Activated CD8-positive, alpha-beta memory T cell treated with anti-CD3 and anti-CD28 coated beads for 24 hours (primary cell): Measurements from ENCODE around the gene ADAMTS12.

Source experiments
- DNase-seq: peaks from one replicate; pipeline ENCODE4 v3.0.0-alpha.2; 2020

The ADAMTS12 gene

GRCh38 chr5:33701251-33701650 is 190.5 kb downstream of the ADAMTS12 start:
- DNase-seq: no peak

- no peak for DNase-seq
Measured at GRCh38 chr5:33696411-33696810, 195.4 kb downstream of the ADAMTS12 start.

- DNase-seq: no peak
Measured at GRCh38 chr5:33692980-33693379, 198.8 kb downstream of the ADAMTS12 start.

GRCh38 chr5:33691856-33692255 is 199.9 kb downstream of the ADAMTS12 start:
- DNase-seq: no peak

- DNase-seq: no peak
Measured at GRCh38 chr5:33690374-33691135, 201.2 kb downstream of the ADAMTS12 start.

- DNase-seq: no peak
Measured at GRCh38 chr5:33688526-33688925, 203.3 kb downstream of the ADAMTS12 start.

- DNase-seq: no peak
Measured at GRCh38 chr5:33688066-33688465, 203.7 kb downstream of the ADAMTS12 start.

GRCh38 chr5:33685873-33686755 is 205.7 kb downstream of the ADAMTS12 start:
- DNase-seq: no peak

DNA sequence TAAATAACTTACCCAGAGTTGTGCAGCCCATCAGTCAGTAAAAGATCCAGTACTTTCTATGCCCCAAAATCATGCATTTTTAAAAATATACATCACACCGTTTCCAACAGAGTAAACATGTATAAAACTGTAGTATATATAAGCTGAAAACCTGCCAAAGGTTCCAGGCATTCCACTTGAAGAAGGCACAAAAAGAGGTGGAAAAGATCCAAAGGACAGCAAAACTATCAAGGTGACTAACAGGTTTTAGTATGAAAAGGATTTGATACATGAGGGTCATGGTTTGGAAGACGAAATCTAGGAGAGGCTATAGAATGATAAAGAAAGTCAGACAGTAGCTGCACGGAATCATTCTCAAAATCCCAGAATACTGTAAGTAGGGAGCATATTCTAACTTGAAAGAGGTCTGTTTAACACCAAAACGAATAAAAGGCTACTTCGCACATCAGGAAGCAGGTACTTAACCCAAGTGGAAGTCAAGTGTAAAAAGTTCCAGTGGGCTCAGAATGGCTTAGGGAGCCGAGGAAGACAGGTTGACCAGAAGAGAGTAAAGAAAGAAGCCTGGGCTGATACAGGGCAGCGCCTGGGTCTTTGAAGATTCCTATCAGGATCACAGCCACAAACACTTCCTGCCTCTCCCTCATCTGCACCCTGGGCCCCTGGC is 207.2 kb downstream of the ADAMTS12 start:
- DNase-seq: no peak

- DNase-seq: no peak
Measured at GRCh38 chr5:33679791-33680190, 212.0 kb downstream of the ADAMTS12 start.

DNA sequence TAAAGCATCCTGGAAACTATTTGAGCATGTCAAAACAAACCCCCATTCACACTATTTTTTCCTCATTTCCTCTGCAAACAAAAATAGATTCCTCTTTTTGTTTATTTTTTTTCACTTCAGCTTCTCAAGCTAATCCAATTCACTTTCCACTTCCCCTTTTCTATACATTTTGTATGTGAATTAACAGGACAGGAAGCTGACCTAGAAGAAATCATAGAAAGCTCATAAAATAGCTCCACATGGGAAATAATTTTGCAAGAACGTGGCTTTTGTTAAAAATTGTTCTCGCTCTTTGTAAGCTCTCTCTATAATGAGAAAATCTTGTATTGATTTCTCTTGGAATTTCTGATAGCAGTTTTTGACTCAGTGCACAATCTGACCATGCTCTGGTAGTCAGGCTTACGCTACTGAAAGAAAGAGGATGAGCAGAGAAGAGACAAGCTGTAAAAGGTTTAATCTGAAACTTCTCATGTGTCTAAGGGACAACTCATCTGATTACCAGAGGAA is 215.8 kb downstream of the ADAMTS12 start:
- no peak for DNase-seq

DNA sequence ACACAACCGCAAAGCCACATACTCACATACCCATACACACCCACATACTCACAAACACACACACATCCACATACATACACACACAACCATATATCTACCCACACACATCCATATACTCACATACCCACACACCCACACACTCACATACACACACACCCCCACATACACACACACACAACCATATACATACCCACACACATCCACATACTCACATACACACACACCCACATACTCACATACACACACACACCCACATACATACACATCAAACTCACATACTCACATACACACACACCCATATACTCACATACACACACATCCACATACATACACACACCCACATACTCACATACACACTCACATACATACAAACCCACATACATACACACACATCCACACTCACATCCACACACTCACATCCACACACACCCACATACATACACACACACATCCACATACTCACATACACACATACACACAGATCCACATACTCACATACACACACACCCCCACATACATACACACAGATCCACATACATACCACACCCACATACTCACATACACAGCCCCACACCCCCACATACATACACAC is 220.0 kb downstream of the ADAMTS12 start:
- DNase-seq: no peak

DNA sequence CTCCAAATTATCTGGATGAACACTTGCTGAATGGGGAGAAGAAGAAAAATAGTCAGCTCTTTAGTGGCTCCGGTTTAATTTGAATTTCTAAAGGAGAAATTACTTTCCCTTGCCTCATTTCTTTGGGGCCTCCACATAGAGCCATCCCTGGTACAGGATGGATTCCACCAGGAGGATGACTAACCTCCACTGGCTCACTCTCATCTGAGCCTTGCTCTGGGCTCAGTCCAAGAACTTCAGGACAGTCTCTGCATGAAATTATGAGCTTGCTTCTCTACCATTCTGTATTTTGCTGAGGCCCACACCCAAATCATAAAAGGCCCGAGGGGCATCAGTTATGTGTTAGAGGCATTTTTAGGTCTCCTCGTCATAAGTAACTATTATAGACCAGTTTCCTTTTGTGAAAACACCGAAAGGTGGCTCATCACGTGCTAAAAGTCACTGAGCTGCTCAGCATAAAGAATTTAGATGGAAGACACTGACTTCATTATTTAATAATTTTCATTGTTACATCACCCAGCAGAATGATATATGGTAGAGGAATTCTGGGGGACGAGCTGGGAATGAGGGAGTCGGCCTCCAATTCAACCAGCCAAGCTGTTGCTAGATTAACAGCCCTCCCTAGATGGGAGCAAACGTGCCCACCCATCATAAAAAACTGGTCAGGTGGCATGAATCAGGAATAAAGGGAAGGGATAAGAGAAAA is 228.9 kb downstream of the ADAMTS12 start:
- DNase-seq: no peak

GRCh38 chr5:33659526-33660169 is 232.1 kb downstream of the ADAMTS12 start:
- DNase-seq: no peak

DNA sequence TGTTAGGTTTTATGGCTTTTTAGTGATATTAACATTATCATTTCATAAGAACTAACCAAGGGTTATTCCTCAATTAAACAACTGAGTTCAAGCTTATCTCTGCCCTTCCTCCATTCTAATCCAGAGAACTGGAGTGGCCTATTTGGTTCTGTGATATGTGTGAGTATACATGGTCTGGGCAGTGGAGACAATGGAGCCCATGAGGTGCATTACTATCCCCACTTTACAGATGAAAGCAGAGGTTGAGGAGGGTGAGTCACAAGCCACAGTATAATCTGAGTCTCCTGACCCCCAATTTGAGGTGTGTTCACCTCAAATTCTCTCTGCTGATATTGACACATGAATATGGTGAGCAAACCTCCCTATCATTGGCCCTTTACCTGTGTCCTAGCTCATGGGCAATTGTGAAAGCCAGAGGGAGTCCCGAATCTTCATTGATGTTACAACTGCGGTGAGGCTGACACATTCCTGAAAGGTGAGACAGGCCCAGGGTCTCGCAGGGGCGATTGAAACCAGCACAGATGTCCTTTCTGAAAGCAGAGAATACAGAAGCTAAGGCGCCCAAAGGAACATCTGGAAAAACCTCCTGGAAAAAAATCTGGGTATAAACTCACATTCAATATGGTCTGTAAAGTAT is 233.9 kb downstream of the ADAMTS12 start:
- DNase-seq: no peak

- no peak for DNase-seq
Measured at GRCh38 chr5:33657176-33657575, 234.6 kb downstream of the ADAMTS12 start.

DNA sequence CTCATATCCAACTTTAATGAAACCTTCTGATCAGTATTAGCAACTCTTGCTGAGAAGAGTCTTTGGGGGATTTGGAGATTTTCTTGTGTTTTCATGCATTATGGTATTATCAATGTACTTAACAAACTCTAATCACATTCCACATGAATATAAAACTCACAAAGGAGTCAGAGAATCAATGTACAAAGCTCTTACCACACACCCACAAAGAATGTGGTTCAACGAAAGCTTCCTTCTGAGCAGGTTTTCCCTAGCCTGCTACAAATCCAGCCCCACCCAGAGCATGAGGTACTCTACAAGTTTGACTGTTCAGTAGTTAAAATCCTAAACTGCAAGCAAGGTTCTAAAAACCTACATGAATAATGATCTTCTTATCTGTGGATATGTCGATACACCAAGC is 240.9 kb downstream of the ADAMTS12 start:
- DNase-seq: no peak

GRCh38 chr5:33649549-33650482 is 242.0 kb downstream of the ADAMTS12 start:
- no peak for DNase-seq

GRCh38 chr5:33641744-33642505 is 249.9 kb downstream of the ADAMTS12 start:
- DNase-seq: no peak
